ENCODE data around the gene MS4A10. TPM values are rescaled to one million over a fixed set of nuclear protein-coding genes. Genes with fewer than 3 reads are reported as not detected.

MS4A10 gene
- polyA plus RNA-seq, 3 donors: not detected

DNA sequence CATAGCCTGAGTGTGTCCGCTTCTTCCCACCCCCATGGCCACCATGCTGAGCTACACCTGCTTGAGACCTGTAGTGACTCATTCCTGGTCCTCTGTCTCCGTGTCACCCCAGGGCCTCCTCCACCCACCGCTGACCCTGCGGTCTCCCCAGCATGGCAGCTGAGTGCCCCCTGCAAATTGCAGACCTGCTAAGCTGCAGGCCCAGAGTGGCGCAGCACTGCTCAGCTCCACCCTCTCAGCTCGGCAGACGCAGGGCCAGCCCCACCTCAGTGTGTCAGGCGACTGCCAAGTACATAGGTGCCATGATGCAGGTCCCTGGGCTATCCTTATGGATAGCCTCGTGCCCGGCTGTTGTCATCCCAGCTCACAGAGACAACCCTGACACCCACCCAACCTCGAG is 15.3 kb upstream of the MS4A10 start:
- H2AFZ ChIP-seq (ENCODE audit: insufficient read depth, low read depth, low read length, poor library complexity, severe bottlenecking): no peak overlapping the region
- H3K27me3 Mint-ChIP-seq (ENCODE audit: low read depth in 3 of 3): peaks cover 1 to 21% (median 10%) of the 10 kb centered on the region in 3 donors

DNA sequence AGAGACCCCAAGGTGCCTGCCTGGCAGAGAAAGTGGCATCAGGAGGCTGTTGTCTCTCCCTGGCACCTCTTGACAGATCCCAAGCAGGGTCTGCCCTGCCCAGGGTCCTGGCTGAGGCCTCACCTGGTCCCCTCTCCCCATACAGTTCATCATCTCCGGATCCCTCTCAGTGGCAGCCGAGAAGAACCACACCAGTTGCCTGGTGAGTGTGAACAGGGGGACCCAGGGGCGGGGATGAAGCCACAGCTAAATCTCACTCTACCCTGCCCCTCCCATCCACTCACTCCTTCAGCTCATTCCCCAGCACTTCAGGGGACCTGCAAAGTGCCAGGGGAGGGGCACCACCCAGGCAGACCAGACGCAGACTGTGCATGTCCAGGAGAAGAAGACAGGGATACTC is 14.0 kb upstream of the MS4A10 start:
- H3K27me3 ChIP-seq (ENCODE audit: control insufficient read depth in 2 of 2, insufficient read depth in 2 of 2, low read length in 2 of 2): no peaks in the 10 kb centered on the region
- 96% methylated on average over 3 of the region's 4 CpGs for WGBS (ENCODE audit: insufficient coverage)
- TF ChIP-seq, protein P1, sequence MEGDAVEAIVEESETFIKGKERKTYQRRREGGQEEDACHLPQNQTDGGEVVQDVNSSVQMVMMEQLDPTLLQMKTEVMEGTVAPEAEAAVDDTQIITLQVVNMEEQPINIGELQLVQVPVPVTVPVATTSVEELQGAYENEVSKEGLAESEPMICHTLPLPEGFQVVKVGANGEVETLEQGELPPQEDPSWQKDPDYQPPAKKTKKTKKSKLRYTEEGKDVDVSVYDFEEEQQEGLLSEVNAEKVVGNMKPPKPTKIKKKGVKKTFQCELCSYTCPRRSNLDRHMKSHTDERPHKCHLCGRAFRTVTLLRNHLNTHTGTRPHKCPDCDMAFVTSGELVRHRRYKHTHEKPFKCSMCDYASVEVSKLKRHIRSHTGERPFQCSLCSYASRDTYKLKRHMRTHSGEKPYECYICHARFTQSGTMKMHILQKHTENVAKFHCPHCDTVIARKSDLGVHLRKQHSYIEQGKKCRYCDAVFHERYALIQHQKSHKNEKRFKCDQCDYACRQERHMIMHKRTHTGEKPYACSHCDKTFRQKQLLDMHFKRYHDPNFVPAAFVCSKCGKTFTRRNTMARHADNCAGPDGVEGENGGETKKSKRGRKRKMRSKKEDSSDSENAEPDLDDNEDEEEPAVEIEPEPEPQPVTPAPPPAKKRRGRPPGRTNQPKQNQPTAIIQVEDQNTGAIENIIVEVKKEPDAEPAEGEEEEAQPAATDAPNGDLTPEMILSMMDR (IDR thresholded peaks at IDR 0.05): no peak
- H3K4me3 Mint-ChIP-seq: no peak overlapping the region
- H3K27me3 Mint-ChIP-seq (ENCODE audit: low read depth in 3 of 3): peaks cover 1 to 26% (median 11%) of the 10 kb centered on the region in 3 donors
- H3K9ac ChIP-seq (ENCODE audit: insufficient read depth, low read length, poor library complexity, severe bottlenecking): no peak overlapping the region
- H3K9me3 Mint-ChIP-seq: peaks cover 0 to 7% (median 0%) of the 10 kb centered on the region in 7 donors
- no peak overlapping the region for H3K4me2 ChIP-seq (replicated peaks; ENCODE audit: extremely low read depth, low read length, poor library complexity, severe bottlenecking)
- no peaks in the 10 kb centered on the region for H4K20me1 ChIP-seq (ENCODE audit: insufficient read depth, low read length)
- H3K36me3 ChIP-seq (replicated peaks in 1 of 2; ENCODE audit: control insufficient read depth in 1 of 2, insufficient read depth in 2 of 2, low read length in 2 of 2): no peaks in the 10 kb centered on the region
- no peaks in the 10 kb centered on the region for H3K4me1 ChIP-seq (ENCODE audit: control insufficient read depth in 1 of 2, insufficient read depth in 2 of 2, low read length in 2 of 2)
- no peak for DNase-seq
- intact Hi-C loops (cut with micrococcal nuclease): no loop called here
- H3K27ac Mint-ChIP-seq: peak overlapping the region in 1 of 7 donors; percentile 34
- H3K27ac ChIP-seq (ENCODE audit: low read depth in 1 of 2, low read length in 2 of 2): no peak overlapping the region
- no peaks in the 10 kb centered on the region for H3K36me3 Mint-ChIP-seq
- no peaks in the 10 kb centered on the region for H3K9me3 ChIP-seq (replicated peaks in 1 of 2; ENCODE audit: control insufficient read depth in 1 of 2, insufficient read depth in 1 of 2, low read length in 2 of 2)
- H3K4me3 ChIP-seq (replicated peaks in 1 of 3; ENCODE audit: low read depth in 2 of 3, low read length in 3 of 3): no peak overlapping the region
- H3K79me2 ChIP-seq (ENCODE audit: insufficient read depth, low read length): no peaks in the 10 kb centered on the region
- no peak overlapping the region for H2AFZ ChIP-seq (ENCODE audit: insufficient read depth, low read depth, low read length, poor library complexity, severe bottlenecking)
- peaks cover 5% of the 10 kb centered on the region for H3K4me1 Mint-ChIP-seq

More for the DNA sequence above, 15.3 kb upstream of the MS4A10 start:
- no peak overlapping the region for H3K4me3 Mint-ChIP-seq
- Histone ChIP-seq H3K4me1 (ENCODE audit: control insufficient read depth in 1 of 2, insufficient read depth in 2 of 2, low read length in 2 of 2) (no peaks in the 10 kb centered on the region), H3K79me2 (ENCODE audit: insufficient read depth, low read length) (no peaks in the 10 kb centered on the region), H3K36me3 (replicated peaks in 1 of 2; ENCODE audit: control insufficient read depth in 1 of 2, insufficient read depth in 2 of 2, low read length in 2 of 2) (no peaks in the 10 kb centered on the region), H3K4me3 (replicated peaks in 1 of 3; ENCODE audit: low read depth in 2 of 3, low read length in 3 of 3) (no peak overlapping the region), H3K4me2 (replicated peaks; ENCODE audit: extremely low read depth, low read length, poor library complexity, severe bottlenecking) (no peak overlapping the region), H4K20me1 (ENCODE audit: insufficient read depth, low read length) (no peaks in the 10 kb centered on the region), H3K27me3 (ENCODE audit: control insufficient read depth in 2 of 2, insufficient read depth in 2 of 2, low read length in 2 of 2) (no peaks in the 10 kb centered on the region), H3K9ac (ENCODE audit: insufficient read depth, low read length, poor library complexity, severe bottlenecking) (no peak overlapping the region), H3K27ac (ENCODE audit: low read depth in 1 of 2, low read length in 2 of 2) (no peak overlapping the region), H3K9me3 (replicated peaks in 1 of 2; ENCODE audit: control insufficient read depth in 1 of 2, insufficient read depth in 1 of 2, low read length in 2 of 2) (no peaks in the 10 kb centered on the region)
- DNase-seq: no peak
- WGBS (ENCODE audit: insufficient coverage): 88% methylated on average over 11 of the region's 11 CpGs
- TF ChIP-seq, protein P1 (IDR thresholded peaks at IDR 0.05): no peak
- peak overlapping the region in 1 of 7 donors; percentile 60 for H3K27ac Mint-ChIP-seq
- intact Hi-C loops (cut with micrococcal nuclease): no loop called here
- H3K9me3 Mint-ChIP-seq: peaks cover 0 to 5% (median 0%) of the 10 kb centered on the region in 7 donors
- H3K4me1 Mint-ChIP-seq: no peaks in the 10 kb centered on the region
- H3K36me3 Mint-ChIP-seq: no peaks in the 10 kb centered on the region

Measured in CD14-positive monocyte (primary cell).